Neural cell (in vitro differentiated cells): Measurements from ENCODE around the gene IGFL4. TPM values are rescaled to one million over a fixed set of nuclear protein-coding genes. Genes with fewer than 3 reads are reported as not detected.
"Not testable (repeated sequence)": the region's sequence is repeated elsewhere in the genome, so short reads cannot be mapped to it uniquely, and the experiment has no call there.

Experiments used
- H2AFZ ChIP-seq: fragments of 200-600, 300-800 bp; sonication (generic), shearing (Covaris generic); 2 replicates; pipeline ENCODE4 v1.6.0; 2014; ENCODE audit warnings: low read depth, mild to moderate bottlenecking, antibody characterized with exemption, low read length, moderate library complexity
- H3F3A ChIP-seq: fragments of 200-600 bp; shearing (Covaris generic); 2 replicates; pipeline ENCODE4 v1.6.1; 2016; ENCODE audit warnings: mild to moderate bottlenecking, moderate library complexity, mixed read lengths, antibody characterized with exemption, low read length; ENCODE audit not compliant: insufficient read depth, poor library complexity, severe bottlenecking
- H3K27ac ChIP-seq: fragments of 200-600, 300-800 bp; sonication (generic), shearing (Covaris generic); 2 replicates; pipeline ENCODE4 v1.5.1; 2014; ENCODE audit warnings: mild to moderate bottlenecking, low read length, moderate library complexity
- H3K27me3 ChIP-seq: fragments of 300-800, 200-600 bp; sonication (generic), shearing (Covaris generic); 2 replicates; pipeline ENCODE4 v1.6.0; 2014; ENCODE audit warnings: mild to moderate bottlenecking, low read depth, low read length, moderate library complexity; ENCODE audit not compliant: insufficient read depth
- H3K36me3 ChIP-seq: fragments of 300-800, 200-600 bp; sonication (generic), shearing (Covaris generic); 2 replicates; pipeline ENCODE4 v1.5.1; 2014; ENCODE audit warnings: mild to moderate bottlenecking, antibody characterized with exemption, low read length, moderate library complexity; ENCODE audit not compliant: insufficient read depth
- H3K4me2 ChIP-seq: fragments of 300-800, 200-600 bp; sonication (generic), shearing (Covaris generic); 2 replicates; pipeline ENCODE4 v1.6.0; 2014; ENCODE audit warnings: mild to moderate bottlenecking, low read length
- H3K4me3 ChIP-seq: fragments of 300-800, 200-600 bp; sonication (generic), shearing (Covaris generic); 2 replicates; pipeline ENCODE4 v1.5.1; 2014; ENCODE audit warnings: mild to moderate bottlenecking, low read length, moderate library complexity
- H3K79me2 ChIP-seq: fragments of 200-600 bp; shearing (Covaris generic); replicated peaks from 2 replicates; pipeline ENCODE4 v1.6.0; 2014; ENCODE audit warnings: mild to moderate bottlenecking, low read length, moderate library complexity; ENCODE audit not compliant: insufficient read depth
- H3K9ac ChIP-seq: fragments of 300-800, 200-600 bp; sonication (generic), shearing (Covaris generic); 2 replicates; pipeline ENCODE4 v1.6.1; 2016; ENCODE audit warnings: mild to moderate bottlenecking, low read length, mixed read lengths
- H3K9me2 ChIP-seq: fragments of 200-600 bp; shearing (Covaris generic); 2 replicates; pipeline ENCODE4 v1.6.1; 2016; ENCODE audit warnings: mild to moderate bottlenecking, low read length, mixed read lengths; ENCODE audit not compliant: insufficient read depth
- H3K9me3 ChIP-seq: fragments of 200-600, 300-800 bp; sonication (generic), shearing (Covaris generic); 2 replicates; pipeline ENCODE4 v1.6.1; 2016; ENCODE audit warnings: mild to moderate bottlenecking, mixed run types, low read length, moderate library complexity, mixed read lengths
- H4K20me1 ChIP-seq: fragments of 200-600 bp; shearing (Covaris generic); 2 replicates; pipeline ENCODE4 v1.6.1; 2016; ENCODE audit warnings: mild to moderate bottlenecking, mixed run types; ENCODE audit not compliant: insufficient read depth
- CTCF ChIP-seq: fragments of 450-650 bp; IDR thresholded peaks from 2 replicates; pipeline ENCODE4 v1.5.1; 2014; ENCODE audit warnings: antibody characterized with exemption, mild to moderate bottlenecking, moderate library complexity; ENCODE audit not compliant: poor library complexity, severe bottlenecking
- EP300 ChIP-seq: fragments of 450-650 bp; conservative IDR thresholded peaks from 2 replicates; pipeline ENCODE4 v1.6.1; 2014; ENCODE audit warnings: antibody characterized with exemption, mild to moderate bottlenecking, moderate library complexity; ENCODE audit not compliant: poor library complexity, severe bottlenecking
- POLR2AphosphoS5 ChIP-seq: IDR thresholded peaks from 2 replicates; pipeline ENCODE4 v1.6.1; 2012
- RAD21 ChIP-seq: fragments of 450-650 bp; conservative IDR thresholded peaks from 2 replicates; pipeline ENCODE4 v1.6.1; 2014; ENCODE audit warnings: antibody characterized with exemption, mild to moderate bottlenecking, moderate library complexity
- SMC3 ChIP-seq: fragments of 450-650 bp; conservative IDR thresholded peaks from 2 replicates; pipeline ENCODE4 v1.6.1; 2014; ENCODE audit warnings: antibody characterized with exemption, mild to moderate bottlenecking, moderate library complexity; ENCODE audit not compliant: poor library complexity
- polyA plus RNA-seq: library from polyadenylated mRNA; depleted of rRNA; stranded (reverse); fragments of >200 nt; gene quantifications from 2 replicates; pipeline ENCODE4 v1.2.3, GENCODE V29; 2014

Gene IGFL4
- polyA plus RNA-seq, 1 donor from 2014 or later = 5.2 TPM

- H3K4me2 ChIP-seq = no peak overlapping the region
- no peaks in the 10 kb centered on the region for H3K9me2 ChIP-seq
- no peak for TF ChIP-seq POLR2AphosphoS5
- no peaks in the 10 kb centered on the region for H3K79me2 ChIP-seq
- no peak overlapping the region for H3K27ac ChIP-seq
- no peak overlapping the region for H3K9ac ChIP-seq
- no peaks in the 10 kb centered on the region for H3F3A ChIP-seq
- H3K4me3 ChIP-seq = no peak overlapping the region
- H3K27me3 ChIP-seq = peaks cover 24% of the 10 kb centered on the region
- H4K20me1 ChIP-seq = no peaks in the 10 kb centered on the region
- no peaks in the 10 kb centered on the region for H3K36me3 ChIP-seq
- H2AFZ ChIP-seq = no peak overlapping the region
- peaks cover 5% of the 10 kb centered on the region for H3K9me3 ChIP-seq
These were observed 38.8 kb upstream of the IGFL4 start for GRCh38 chr19:46079576-46079975.

GRCh38 chr19:46078573-46079332 lies 38.0 kb upstream of the IGFL4 start:
- peak; percentile 63 for TF ChIP-seq RAD21
- peak; percentile 62 for TF ChIP-seq CTCF
- TF ChIP-seq SMC3 = peak; percentile 53
- not testable (repeated sequence) for H3F3A ChIP-seq, H3K4me2 ChIP-seq, H3K9ac ChIP-seq, H3K27ac ChIP-seq, H2AFZ ChIP-seq, H3K4me3 ChIP-seq, H3K9me2 ChIP-seq, H4K20me1 ChIP-seq, H3K9me3 ChIP-seq, H3K36me3 ChIP-seq, H3K79me2 ChIP-seq
- H3K27me3 ChIP-seq = peaks cover 24% of the 10 kb centered on the region

- H3K9me3 ChIP-seq = peaks cover 5% of the 10 kb centered on the region
- no peaks in the 10 kb centered on the region for H3K79me2 ChIP-seq
- no peak overlapping the region for H3K4me2 ChIP-seq
- no peaks in the 10 kb centered on the region for H3K9me2 ChIP-seq
- no peaks in the 10 kb centered on the region for H3F3A ChIP-seq
- H3K9ac ChIP-seq = no peak overlapping the region
- H3K27ac ChIP-seq = no peak overlapping the region
- peak overlapping the region; percentile 78 for H3K4me3 ChIP-seq
- no peaks in the 10 kb centered on the region for H4K20me1 ChIP-seq
- TF ChIP-seq RAD21 = no peak
- no peak for TF ChIP-seq EP300
- no peak for TF ChIP-seq POLR2AphosphoS5
- peak; percentile 20 for TF ChIP-seq SMC3
- TF ChIP-seq CTCF = no peak
- no peaks in the 10 kb centered on the region for H3K36me3 ChIP-seq
- H2AFZ ChIP-seq = no peak overlapping the region
- H3K27me3 ChIP-seq = peaks cover 24% of the 10 kb centered on the region
These were observed 37.0 kb upstream of the IGFL4 start for GRCh38 chr19:46077815-46078167.
